WTC11 (cell line): Measurements from ENCODE around the gene LHFPL6. TPM values are rescaled to one million over a fixed set of nuclear protein-coding genes. Genes with fewer than 3 reads are reported as not detected.

Source experiments
- ATAC-seq: fragments of 200-7000 bp; cut with Tn5 transposase; 2 replicates; pipeline ENCODE4 v1.10.0; 2021; ENCODE audit warnings: mild to moderate bottlenecking, moderate library complexity
- CTCF ChIA-PET: fragments of 300-600 bp; sonication (Branson Sonifier 250); formaldehyde crosslinking; loops from one replicate; lab custom pipeline; 2021; ENCODE audit warnings: antibody characterized with exemption; lab: Charles Lee
- POLR2A ChIA-PET: fragments of 350-600 bp; sonication (Branson Sonifier 250); formaldehyde crosslinking; loops from one replicate; lab custom pipeline; 2021; ENCODE audit warnings: antibody characterized with exemption; lab: Charles Lee
- DNase-seq: peaks from one replicate; pipeline ENCODE4 v3.0.0; 2021; ENCODE audit warnings: low spot score
- H3K27ac Mint-ChIP-seq: 2 replicates; pipeline ENCODE4 v1.8.0; 2021; ENCODE audit warnings: mixed read lengths
- H3K27me3 Mint-ChIP-seq: 2 replicates; pipeline ENCODE4 v1.8.0; 2021; ENCODE audit warnings: low read depth, mild to moderate bottlenecking, moderate library complexity, mixed read lengths
- H3K36me3 Mint-ChIP-seq: 2 replicates; pipeline ENCODE4 v1.8.0; 2021; ENCODE audit warnings: mixed read lengths
- H3K4me1 Mint-ChIP-seq: 2 replicates; pipeline ENCODE4 v1.8.0; 2022; ENCODE audit warnings: mixed read lengths
- H3K4me3 Mint-ChIP-seq: 2 replicates; pipeline ENCODE4 v1.8.0; 2021; ENCODE audit warnings: mild to moderate bottlenecking, moderate library complexity, mixed read lengths
- H3K9me3 Mint-ChIP-seq: 2 replicates; pipeline ENCODE4 v1.8.0; 2021; ENCODE audit warnings: mixed read lengths
- AR ChIP-seq: fragments of 250-450 bp; sonication (Bioruptor Pico); IDR thresholded peaks from 2 replicates; pipeline ENCODE4 v1.9.0; 2021; ENCODE audit warnings: mild to moderate bottlenecking
- ATF3 ChIP-seq: sonication (generic); formaldehyde crosslinking; conservative IDR thresholded peaks from 2 replicates; pipeline ENCODE4 v1.8.1; 2022; ENCODE audit warnings: mild to moderate bottlenecking, missing genetic modification reagents
- ERG ChIP-seq: fragments of 250-450 bp; sonication (Bioruptor Pico); IDR thresholded peaks from 2 replicates; pipeline ENCODE4 v1.8.0; 2021; ENCODE audit warnings: mild to moderate bottlenecking
- JUN ChIP-seq: sonication (generic); formaldehyde crosslinking; IDR thresholded peaks from 2 replicates; pipeline ENCODE4 v1.8.0; 2023; ENCODE audit warnings: mild to moderate bottlenecking, missing genetic modification reagents
- NFE2L1 ChIP-seq: sonication (generic); formaldehyde crosslinking; IDR thresholded peaks from 2 replicates; pipeline ENCODE4 v1.8.1; 2023; ENCODE audit warnings: missing genetic modification reagents
- SMAD4 ChIP-seq: sonication (generic); formaldehyde crosslinking; IDR thresholded peaks from 2 replicates; pipeline ENCODE4 v1.8.0; 2022; ENCODE audit warnings: mild to moderate bottlenecking, missing genetic modification reagents
- SP1 ChIP-seq: sonication (generic); formaldehyde crosslinking; conservative IDR thresholded peaks from 2 replicates; pipeline ENCODE4 v1.8.1; 2022; ENCODE audit warnings: missing genetic modification reagents
- TP53 ChIP-seq: sonication (generic); formaldehyde crosslinking; IDR thresholded peaks from 2 replicates; pipeline ENCODE4 v1.8.1; 2023; ENCODE audit warnings: mild to moderate bottlenecking, missing genetic modification reagents
- ZNF121 ChIP-seq: sonication (generic); formaldehyde crosslinking; IDR thresholded peaks from 2 replicates; pipeline ENCODE4 v1.8.0; 2023; ENCODE audit warnings: missing genetic modification reagents
- ZNF281 ChIP-seq: sonication (generic); formaldehyde crosslinking; IDR thresholded peaks from 2 replicates; pipeline ENCODE4 v1.8.0; 2023; ENCODE audit warnings: mild to moderate bottlenecking, missing genetic modification reagents
- ZNF317 ChIP-seq: sonication (generic); formaldehyde crosslinking; IDR thresholded peaks from 2 replicates; pipeline ENCODE4 v1.8.1; 2023; ENCODE audit warnings: low read depth, mild to moderate bottlenecking, moderate library complexity, missing genetic modification reagents, borderline replicate concordance
- total RNA-seq: library from RNA; stranded (reverse); gene quantifications from 3 replicates; pipeline ENCODE4 v1.2.3, GENCODE V29; 2021
- TF ChIP-seq, protein P1 (sequence below): sonication (generic); formaldehyde crosslinking; IDR thresholded peaks from 2 replicates; pipeline ENCODE4 v1.8.1; 2022; ENCODE audit warnings: low read depth, mild to moderate bottlenecking, moderate library complexity, missing genetic modification reagents, borderline replicate concordance
- TF ChIP-seq, protein P2 (sequence below): fragments of 250-450 bp; sonication (Bioruptor Pico); IDR thresholded peaks from 2 replicates; pipeline ENCODE4 v1.9.0; 2021; ENCODE audit warnings: mild to moderate bottlenecking

The LHFPL6 gene
- total RNA-seq, 1 experiment from 2014 or later, result 4.5 TPM

DNA sequence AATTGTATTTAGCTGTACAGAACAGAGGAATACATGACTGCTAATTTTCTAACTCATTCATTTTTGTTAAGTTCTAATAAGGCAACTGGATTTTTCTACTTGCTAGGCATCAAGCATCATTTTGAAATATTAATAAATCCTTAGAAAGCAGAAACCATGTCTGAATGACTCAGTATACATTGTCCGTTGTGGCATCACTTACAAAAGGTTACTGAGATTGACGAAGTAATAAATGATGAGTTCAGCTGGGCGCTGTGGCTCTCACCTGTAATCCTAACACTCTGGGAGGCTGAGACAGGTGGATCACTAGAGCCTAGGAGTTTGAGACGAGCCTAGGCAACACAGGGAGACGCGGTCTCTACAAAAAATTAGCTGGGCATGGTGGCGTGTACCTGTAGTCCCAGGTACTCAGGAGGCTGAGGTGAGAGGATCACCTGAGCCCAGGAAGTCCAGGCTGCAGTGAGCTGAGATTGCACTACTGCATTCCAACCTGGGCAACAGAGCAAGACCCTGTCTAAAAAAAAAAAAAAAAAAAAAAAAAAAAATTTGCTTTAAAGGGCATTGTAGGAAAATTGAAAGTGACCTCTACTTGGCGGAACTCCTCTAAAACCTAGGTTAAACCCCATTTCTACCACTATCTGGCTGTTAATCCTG lies 36.6 kb downstream of the LHFPL6 start:
- no peak for ATAC-seq
- no peak for DNase-seq
- H3K4me1 Mint-ChIP-seq, result peaks cover 33% of the 10 kb centered on the region
- no peaks in the 10 kb centered on the region for H3K9me3 Mint-ChIP-seq
- TF ChIP-seq JUN (CRISPR knock-in tag) (no peak), AR (CRISPR knock-in tag) (no peak), ZNF281 (CRISPR knock-in tag) (no peak), ZNF121 (peak; percentile 87)
- TF ChIP-seq, protein P1, sequence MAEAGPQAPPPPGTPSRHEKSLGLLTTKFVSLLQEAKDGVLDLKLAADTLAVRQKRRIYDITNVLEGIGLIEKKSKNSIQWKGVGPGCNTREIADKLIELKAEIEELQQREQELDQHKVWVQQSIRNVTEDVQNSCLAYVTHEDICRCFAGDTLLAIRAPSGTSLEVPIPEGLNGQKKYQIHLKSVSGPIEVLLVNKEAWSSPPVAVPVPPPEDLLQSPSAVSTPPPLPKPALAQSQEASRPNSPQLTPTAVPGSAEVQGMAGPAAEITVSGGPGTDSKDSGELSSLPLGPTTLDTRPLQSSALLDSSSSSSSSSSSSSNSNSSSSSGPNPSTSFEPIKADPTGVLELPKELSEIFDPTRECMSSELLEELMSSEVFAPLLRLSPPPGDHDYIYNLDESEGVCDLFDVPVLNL (CRISPR knock-in tag), result no peak
- TF ChIP-seq, all 79 proteins: peak for 1
- ChIA-PET CTCF (interaction anchor here (0.6 kb wide), 1 partner anchor 321 kb away, joined by 3 read pairs; no protein-coding TSS in a partner anchor), POLR2A (interaction anchor here (0.7 kb wide), 1 partner anchor 55 kb away, joined by 11 read pairs; no protein-coding TSS in a partner anchor)
- H3K27ac Mint-ChIP-seq, result peak overlapping the region; percentile 64; the same call in 1 of the 2 replicates
- H3K36me3 Mint-ChIP-seq, result no peaks in the 10 kb centered on the region
- no peak overlapping the region for H3K4me3 Mint-ChIP-seq
- H3K27me3 Mint-ChIP-seq, result no peaks in the 10 kb centered on the region

- ATAC-seq, result peak; percentile 97
- POLR2A ChIA-PET, result no interaction called here
- Mint-ChIP-seq H3K4me3 (peak overlapping the region; percentile 2; the same call in 1 of the 2 replicates), H3K27ac (peak overlapping the region; percentile 64), H3K36me3 (no peaks in the 10 kb centered on the region), H3K9me3 (peaks cover 5% of the 10 kb centered on the region), H3K4me1 (peaks cover 33% of the 10 kb centered on the region), H3K27me3 (no peaks in the 10 kb centered on the region)
- CTCF ChIA-PET, result interaction anchor here (0.6 kb wide), 1 partner anchor 51 kb away, joined by 4 read pairs; no protein-coding TSS in a partner anchor
- TF ChIP-seq, protein P2, sequence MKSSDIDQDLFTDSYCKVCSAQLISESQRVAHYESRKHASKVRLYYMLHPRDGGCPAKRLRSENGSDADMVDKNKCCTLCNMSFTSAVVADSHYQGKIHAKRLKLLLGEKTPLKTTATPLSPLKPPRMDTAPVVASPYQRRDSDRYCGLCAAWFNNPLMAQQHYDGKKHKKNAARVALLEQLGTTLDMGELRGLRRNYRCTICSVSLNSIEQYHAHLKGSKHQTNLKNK, result no peak
- no peak for TF ChIP-seq TP53 (CRISPR knock-in tag)
- TF ChIP-seq ATF3 (CRISPR knock-in tag), result no peak
- TF ChIP-seq SP1, result 0 out of 2 replicates have a peak, but pooled peaks have one; percentile 20
- TF ChIP-seq ZNF317 (CRISPR knock-in tag), result no peak
- TF ChIP-seq ERG, result no peak
- TF ChIP-seq SMAD4, result no peak
- no peak for TF ChIP-seq NFE2L1 (CRISPR knock-in tag)
- DNase-seq, result peak; percentile 57
These were observed 37.7 kb downstream of the LHFPL6 start for GRCh38 chr13:39565036-39565949.
